GM21576 (cell line): Measurements from ENCODE around the gene AP2M1.
"Not testable (repeated sequence)": the region's sequence is repeated elsewhere in the genome, so short reads cannot be mapped to it uniquely, and the experiment has no call there.

Experiments used
- ATAC-seq: cut with Tn5 transposase; IDR thresholded peaks from one replicate; pipeline ENCODE4 v1.9.1; 2021; ENCODE audit warnings: mild to moderate bottlenecking, moderate library complexity; ENCODE audit not compliant: unreplicated experiment

The AP2M1 gene

GRCh38 chr3:184156522-184156955 lies 18.1 kb upstream of the AP2M1 start:
- no peak for ATAC-seq

DNA sequence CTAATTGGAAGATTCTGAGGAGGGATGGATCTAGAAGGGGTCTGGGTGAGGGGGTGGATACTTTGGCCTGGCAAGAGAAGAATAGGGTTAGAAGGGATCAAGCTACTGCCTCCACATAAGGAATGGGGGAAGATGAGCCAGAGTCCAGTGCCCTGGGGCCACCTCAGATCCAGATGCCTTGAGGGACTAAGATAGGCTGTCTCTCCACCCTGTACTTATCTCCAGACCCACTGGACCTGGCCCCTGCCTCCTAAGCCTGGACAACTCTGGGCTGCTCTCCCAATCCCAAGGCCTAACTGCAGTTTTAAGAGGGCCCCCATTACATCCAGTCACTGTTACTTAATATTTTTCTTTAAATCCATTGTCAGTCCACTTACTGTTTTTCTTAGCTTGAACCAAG lies 17.4 kb upstream of the AP2M1 start:
- no peak for ATAC-seq

DNA sequence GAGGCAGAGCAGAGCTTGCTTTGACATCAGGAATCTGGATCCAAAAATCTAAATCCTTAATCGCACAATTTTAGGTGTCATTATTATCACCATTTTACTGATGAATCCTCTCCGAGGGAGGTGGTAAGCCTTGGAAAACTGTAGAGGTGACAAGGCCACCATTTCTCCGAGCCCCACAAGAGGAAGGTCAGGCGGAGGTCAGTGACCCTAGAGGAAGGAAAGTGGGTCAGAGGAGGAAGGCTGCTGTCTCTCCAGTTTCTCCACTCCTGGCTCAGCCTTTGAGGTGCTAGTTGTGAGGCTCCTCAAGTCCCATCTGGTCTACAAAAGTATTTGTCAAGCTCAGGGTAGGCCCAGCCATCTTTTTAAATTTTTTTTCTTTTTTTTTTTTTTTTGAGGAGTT lies 16.3 kb upstream of the AP2M1 start:
- no peak for ATAC-seq

DNA sequence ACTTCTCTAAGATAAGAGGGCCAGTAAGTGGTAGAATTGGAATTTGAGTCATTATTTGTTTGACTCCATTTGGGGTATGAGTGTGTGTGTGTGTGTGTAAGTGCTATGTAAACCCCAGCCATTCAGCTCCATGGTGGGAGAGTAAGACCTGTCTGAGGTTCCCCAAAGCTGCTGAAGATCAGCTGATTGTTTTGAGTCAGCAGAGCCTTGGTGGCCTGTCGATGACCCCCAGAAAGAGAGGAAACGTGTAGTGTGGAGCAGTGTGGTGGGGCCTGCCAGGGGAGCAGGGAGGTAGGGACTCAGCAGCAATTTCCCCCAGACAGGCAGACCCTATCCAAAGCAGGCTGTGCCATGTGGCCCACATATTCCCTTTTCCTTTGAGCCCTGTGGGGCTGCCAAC lies 14.2 kb upstream of the AP2M1 start:
- no peak for ATAC-seq

GRCh38 chr3:184162571-184163070 lies 12.0 kb upstream of the AP2M1 start:
- ATAC-seq, result not testable (repeated sequence)

GRCh38 chr3:184164648-184165330 lies 9.9 kb upstream of the AP2M1 start:
- ATAC-seq, result no peak

GRCh38 chr3:184165543-184165942 lies 9.1 kb upstream of the AP2M1 start:
- ATAC-seq, result no peak

DNA sequence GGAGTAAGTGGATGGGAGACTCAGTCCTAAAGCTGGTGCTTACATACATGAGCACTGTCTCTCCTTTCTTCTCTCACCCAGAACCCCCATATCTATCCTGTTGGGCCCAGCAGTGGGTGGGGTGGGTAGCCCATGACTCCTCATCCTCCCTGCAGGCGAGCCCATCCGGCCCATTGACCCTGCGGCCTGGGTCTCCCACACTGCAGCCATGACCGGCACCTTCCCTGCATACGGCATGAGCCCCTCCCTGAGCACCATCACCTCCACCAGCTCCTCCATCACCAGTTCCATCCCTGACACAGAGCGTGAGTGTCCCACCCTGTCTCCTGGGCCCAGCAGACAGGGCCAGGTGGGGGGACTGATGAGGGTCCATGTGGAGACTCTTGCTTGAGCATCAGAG lies 8.0 kb upstream of the AP2M1 start:
- no peak for ATAC-seq

DNA sequence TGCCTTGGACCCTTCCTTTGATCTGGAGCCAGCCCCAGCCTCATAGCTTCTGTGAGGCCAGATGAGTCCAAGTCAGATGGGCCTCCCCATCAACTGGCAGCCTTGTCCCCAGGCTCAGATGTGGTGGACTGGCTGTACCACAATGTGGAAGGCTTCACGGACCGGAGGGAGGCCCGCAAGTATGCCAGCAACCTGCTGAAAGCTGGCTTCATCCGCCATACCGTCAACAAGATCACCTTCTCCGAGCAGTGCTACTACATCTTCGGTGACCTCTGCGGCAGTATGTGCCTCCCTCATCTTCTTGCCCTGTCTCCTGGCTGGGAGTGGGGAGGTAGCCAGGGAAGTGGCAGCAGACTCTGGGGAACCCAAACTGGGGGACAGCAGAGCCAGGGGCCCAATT lies 6.9 kb upstream of the AP2M1 start:
- no peak for ATAC-seq

DNA sequence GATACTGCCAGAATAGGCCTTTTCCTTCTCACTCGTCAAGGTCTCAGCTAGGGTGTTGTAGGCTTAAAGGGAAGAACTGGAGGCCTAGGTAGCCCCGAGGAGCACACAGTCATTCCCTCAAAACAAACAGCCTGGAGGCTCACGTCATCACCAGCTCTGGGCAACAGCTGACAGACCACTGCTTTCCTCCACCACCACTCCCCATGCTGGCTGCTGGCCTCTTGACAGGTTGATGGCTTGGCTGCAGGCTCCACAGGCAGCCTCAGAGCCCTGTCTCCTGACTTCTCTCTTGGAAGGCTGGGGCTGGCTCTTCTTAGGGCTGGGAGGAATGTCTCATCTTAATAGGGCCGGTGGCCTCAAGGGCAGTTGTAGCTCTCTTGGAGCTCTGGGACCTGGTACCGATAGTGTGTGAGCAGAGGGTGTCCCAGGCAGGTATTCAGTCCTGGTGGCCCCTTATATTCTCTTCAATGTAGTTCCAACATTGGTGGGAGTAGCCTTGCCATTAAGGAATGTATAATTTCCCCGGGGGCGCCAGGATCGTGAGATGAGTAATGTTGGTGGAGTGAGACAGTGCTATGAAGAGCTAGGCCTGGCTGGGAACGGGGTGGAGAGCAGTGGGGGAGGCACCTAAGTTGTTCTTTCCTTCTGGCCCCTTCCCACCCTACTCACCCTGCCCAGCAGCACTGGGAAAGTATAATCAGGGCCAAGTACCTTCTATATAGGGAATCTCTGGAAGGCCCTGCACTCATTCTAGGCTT lies 6.1 kb upstream of the AP2M1 start:
- no peak for ATAC-seq

GRCh38 chr3:184169896-184170875 lies 4.5 kb upstream of the AP2M1 start:
- no peak for ATAC-seq

DNA sequence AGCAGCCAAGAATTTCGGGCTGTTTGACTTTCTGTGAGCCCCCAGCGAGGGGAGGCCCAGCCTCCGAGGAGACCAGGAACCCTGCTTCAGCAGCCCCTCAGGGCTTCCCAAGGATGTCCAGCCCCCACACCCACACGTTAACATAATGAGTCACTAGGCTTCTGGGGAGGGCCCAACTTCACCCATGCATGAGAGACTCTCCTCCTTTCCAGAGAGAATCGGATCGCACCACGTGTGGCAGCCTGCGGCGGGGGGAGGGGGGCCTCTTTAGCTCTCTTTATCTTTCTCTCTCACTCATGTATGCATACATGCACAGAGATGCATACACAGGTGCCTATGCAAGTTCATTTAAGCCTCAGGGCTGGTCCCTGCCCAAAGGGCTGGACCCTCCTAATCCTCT lies 3.1 kb upstream of the AP2M1 start:
- ATAC-seq, result no peak

GRCh38 chr3:184172681-184173373 lies 1.8 kb upstream of the AP2M1 start:
- no peak for ATAC-seq

DNA sequence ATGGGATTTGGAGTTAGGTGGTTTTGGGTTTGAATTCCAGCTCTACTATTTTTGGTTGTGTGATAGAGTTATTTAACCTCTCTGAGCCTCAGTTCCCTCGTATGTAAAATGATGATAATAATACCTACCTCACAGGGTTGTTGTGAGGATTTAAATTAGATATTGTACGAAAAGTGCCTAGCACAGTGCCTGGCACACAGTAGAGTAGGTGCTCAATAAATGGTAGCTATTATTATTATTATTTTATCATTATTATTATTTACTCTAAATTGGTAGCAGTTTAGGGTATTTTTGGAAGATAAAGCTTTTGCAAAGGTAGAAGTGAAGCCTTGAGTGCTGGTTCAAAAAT lies 1.3 kb upstream of the AP2M1 start:
- no peak for ATAC-seq

DNA sequence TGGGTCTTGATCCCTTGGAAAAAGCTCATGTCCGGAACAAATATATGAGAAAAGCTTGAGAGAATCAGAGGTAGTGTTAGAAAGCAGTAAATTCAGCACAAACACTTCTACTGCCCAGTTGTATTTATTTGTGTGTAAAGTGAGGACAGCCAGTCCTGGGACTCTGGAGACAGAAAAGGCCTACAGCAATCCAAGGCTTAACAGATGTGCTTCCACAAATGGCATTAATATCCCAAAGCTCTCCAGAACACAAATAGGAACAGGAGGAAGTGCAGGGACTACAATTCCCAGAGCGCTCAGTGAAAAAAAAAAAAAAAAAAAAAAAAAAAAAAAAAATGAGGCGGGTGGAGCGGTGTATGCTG lies 390 bp upstream of the AP2M1 start:
- no peak for ATAC-seq

GRCh38 chr3:184175506-184175905 lies 851 bp downstream of the AP2M1 start:
- no peak for ATAC-seq

- no peak for ATAC-seq
Measured at GRCh38 chr3:184175981-184176376, 1.3 kb downstream of the AP2M1 start.

GRCh38 chr3:184176377-184177330 lies 2.0 kb downstream of the AP2M1 start:
- no peak for ATAC-seq

- no peak for ATAC-seq
Measured at GRCh38 chr3:184177331-184177731, 2.7 kb downstream of the AP2M1 start.
